CD8-positive, alpha-beta memory T cell (primary cell): Measurements from ENCODE around the gene WHRN. TPM values are rescaled to one million over a fixed set of nuclear protein-coding genes. Genes with fewer than 3 reads are reported as not detected.
A peak's percentile ranks its signal among the peaks of the same experiment; 100 is the strongest.

Experiments
- CTCF ChIA-PET: fragments of 350-600 bp; sonication (Branson Sonifier 250); formaldehyde crosslinking; loops from one replicate; lab custom pipeline; 2021; ENCODE audit warnings: antibody characterized with exemption; lab: Charles Lee
- POLR2A ChIA-PET: fragments of 350-600 bp; sonication (Branson Sonifier 250); formaldehyde crosslinking; loops from one replicate; lab custom pipeline; 2021; ENCODE audit warnings: antibody characterized with exemption; lab: Charles Lee
- DNase-seq, 5 donors: peaks; one replicate each; pipeline versions ENCODE4 v3.0.0 to v3.0.0-alpha.2; 2020 to 2022; ENCODE audit warnings: mixed read lengths in 1 of 5
- H3K27ac ChIP-seq: one replicate; pipeline ENCODE4 v1.7.0; 2013; ENCODE audit warnings: low read depth, mild to moderate bottlenecking, low read length, moderate library complexity
- H3K27me3 ChIP-seq: 2 replicates; pipeline ENCODE4 v1.7.0; 2013; ENCODE audit warnings: low read length, mild to moderate bottlenecking; ENCODE audit not compliant: insufficient read depth, poor library complexity, severe bottlenecking
- H3K36me3 ChIP-seq: 2 replicates; pipeline ENCODE4 v1.7.0; 2013; ENCODE audit warnings: mild to moderate bottlenecking, low read length, moderate library complexity; ENCODE audit not compliant: insufficient read depth
- H3K4me1 ChIP-seq: 2 replicates; pipeline ENCODE4 v1.7.0; 2013; ENCODE audit warnings: mild to moderate bottlenecking, low read length, moderate library complexity; ENCODE audit not compliant: insufficient read depth
- H3K4me3 ChIP-seq: 2 replicates; pipeline ENCODE4 v1.7.0; 2013; ENCODE audit warnings: mild to moderate bottlenecking, low read length
- H3K9me3 ChIP-seq: 2 replicates; pipeline ENCODE4 v1.7.0; 2013; ENCODE audit warnings: mild to moderate bottlenecking, low read length
- H3K27ac Mint-ChIP-seq, 8 donors: one replicate each; pipeline ENCODE4 v1.8.0; 2020 to 2021; ENCODE audit warnings: mixed read lengths in 8 of 8, mild to moderate bottlenecking in 6 of 8, inconsistent platforms in 3 of 8, moderate library complexity in 3 of 8
- H3K27me3 Mint-ChIP-seq, 2 donors: one replicate each; pipeline ENCODE4 v1.8.0; 2020 to 2021; ENCODE audit warnings: mixed read lengths in 2 of 2, mild to moderate bottlenecking in 1 of 2, moderate library complexity in 1 of 2
- H3K36me3 Mint-ChIP-seq, 3 donors: one replicate each; pipeline ENCODE4 v1.8.0; 2020 to 2021; ENCODE audit warnings: mixed read lengths in 3 of 3, inconsistent platforms in 1 of 3, mild to moderate bottlenecking in 1 of 3
- H3K4me1 Mint-ChIP-seq, 3 donors: one replicate each; pipeline ENCODE4 v1.8.0; 2020 to 2021; ENCODE audit warnings: mixed read lengths in 3 of 3, inconsistent platforms in 1 of 3, mild to moderate bottlenecking in 1 of 3
- H3K4me3 Mint-ChIP-seq, 7 donors: one replicate each; pipeline ENCODE4 v1.8.0; 2020 to 2021; ENCODE audit warnings: mixed read lengths in 7 of 7, mild to moderate bottlenecking in 6 of 7, moderate library complexity in 4 of 7, inconsistent platforms in 2 of 7
- H3K9me3 Mint-ChIP-seq, 5 donors: one replicate each; pipeline ENCODE4 v1.8.0; 2020 to 2022; ENCODE audit warnings: mixed read lengths in 5 of 5, mild to moderate bottlenecking in 3 of 5, moderate library complexity in 2 of 5, inconsistent platforms in 1 of 5
- polyA plus RNA-seq: library from polyadenylated mRNA; unstranded; fragments of 300-500 nt; fragmentation: Illumina TruSeq; gene quantifications from one replicate; pipeline ENCODE4 v1.2.3, GENCODE V29; 2021
- total RNA-seq, 2 experiments: library from RNA; stranded (reverse); gene quantifications; one replicate each; pipeline ENCODE4 v1.2.3, GENCODE V29; 2021

The WHRN gene
- total and polyA plus RNA-seq, 3 experiments from 2014 or later: 5.5 to 9.0 (median 8.6) TPM

GRCh38 chr9:114487607-114488300 lies 17.5 kb downstream of the WHRN start:
- Histone ChIP-seq H3K27ac (no peak overlapping the region), H3K9me3 (no peaks in the 10 kb centered on the region), H3K4me1 (peaks cover 11% of the 10 kb centered on the region), H3K4me3 (no peak overlapping the region), H3K27me3 (no peaks in the 10 kb centered on the region), H3K36me3 (no peaks in the 10 kb centered on the region)
- Mint-ChIP-seq H3K9me3 (no peaks in the 10 kb centered on the region), H3K36me3 (peaks cover 2 to 4% (median 2%) of the 10 kb centered on the region in 3 donors), H3K4me1 (peaks cover 24 to 33% (median 26%) of the 10 kb centered on the region in 3 donors), H3K27ac (peak overlapping the region in 3 of 8 donors; percentile 7 to 25 (median 12)), H3K27me3 (peaks cover 0 to 2% of the 10 kb centered on the region in 2 donors), H3K4me3 (no peak overlapping the region)
- ChIA-PET POLR2A (interaction anchor here (0.7 to 1.0 kb wide), 2 partner anchors 10 to 12 kb away, joined by 3 to 4 read pairs; no protein-coding TSS in a partner anchor), CTCF (interaction anchor here (0.8 to 5.1 kb wide), 17 partner anchors 10 to 170 kb away, joined by 3 to 54 read pairs (median 4); partner anchors contain the start of gene WHRN)
- DNase-seq: peak; percentile 16 to 75 (median 61)

DNA sequence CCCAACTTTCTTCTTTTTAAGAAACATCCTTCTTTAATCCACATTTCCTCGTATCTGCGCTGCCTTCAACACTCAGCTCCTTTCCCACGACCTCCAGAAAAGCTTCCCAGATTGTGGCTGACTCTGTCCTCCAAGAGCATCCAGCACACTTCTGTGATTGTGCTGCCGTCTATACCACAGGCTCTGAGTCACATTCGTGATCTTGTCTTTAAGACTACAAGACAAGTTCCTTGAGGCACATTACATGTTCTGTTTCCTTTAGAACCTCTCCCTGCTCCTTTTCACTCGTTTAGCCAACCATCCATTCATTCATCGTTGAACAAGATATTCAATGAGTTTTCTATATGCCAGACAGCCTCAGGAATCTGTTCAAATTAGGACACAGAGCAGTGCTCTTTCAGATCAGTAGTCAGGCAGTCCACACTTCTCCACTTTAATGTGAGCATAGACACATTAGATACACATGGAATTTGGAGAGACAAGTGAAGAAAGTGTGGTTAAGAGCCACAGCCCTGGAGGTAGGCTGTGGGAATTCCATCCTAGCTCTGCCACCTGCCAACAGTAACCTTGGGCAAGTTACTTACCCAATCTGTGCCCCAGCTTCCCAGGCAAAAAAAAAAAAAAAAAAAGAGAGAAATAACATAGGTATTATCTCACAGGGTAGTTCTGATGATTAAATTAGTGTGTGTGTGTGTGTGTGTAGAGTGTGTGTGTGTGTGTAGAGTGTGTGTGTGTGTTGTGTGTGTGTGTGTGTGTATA lies 18.9 kb downstream of the WHRN start:
- ChIA-PET CTCF (interaction anchor here (0.9 to 5.1 kb wide), 12 partner anchors 11 to 167 kb away, joined by 3 to 54 read pairs (median 9); partner anchors contain the start of gene WHRN), POLR2A (interaction anchor here (0.6 to 1.6 kb wide), 5 partner anchors 11 to 112 kb away, joined by 3 to 7 read pairs (median 4); no protein-coding TSS in a partner anchor)
- H3K27ac ChIP-seq: no peak overlapping the region
- no peaks in the 10 kb centered on the region for H3K36me3 ChIP-seq
- no peaks in the 10 kb centered on the region for H3K9me3 Mint-ChIP-seq
- H3K27ac Mint-ChIP-seq: peak overlapping the region in 6 of 8 donors; percentile 1 to 86 (median 44)
- peaks cover 4% of the 10 kb centered on the region in 2 donors for H3K27me3 Mint-ChIP-seq
- no peaks in the 10 kb centered on the region for H3K9me3 ChIP-seq
- H3K4me3 Mint-ChIP-seq: no peak overlapping the region
- H3K4me3 ChIP-seq: no peak overlapping the region
- H3K36me3 Mint-ChIP-seq: peaks cover 0 to 3% (median 2%) of the 10 kb centered on the region in 3 donors
- H3K4me1 ChIP-seq: peaks cover 11% of the 10 kb centered on the region
- peaks cover 24 to 45% (median 30%) of the 10 kb centered on the region in 3 donors for H3K4me1 Mint-ChIP-seq
- no peak for DNase-seq
- no peaks in the 10 kb centered on the region for H3K27me3 ChIP-seq

DNA sequence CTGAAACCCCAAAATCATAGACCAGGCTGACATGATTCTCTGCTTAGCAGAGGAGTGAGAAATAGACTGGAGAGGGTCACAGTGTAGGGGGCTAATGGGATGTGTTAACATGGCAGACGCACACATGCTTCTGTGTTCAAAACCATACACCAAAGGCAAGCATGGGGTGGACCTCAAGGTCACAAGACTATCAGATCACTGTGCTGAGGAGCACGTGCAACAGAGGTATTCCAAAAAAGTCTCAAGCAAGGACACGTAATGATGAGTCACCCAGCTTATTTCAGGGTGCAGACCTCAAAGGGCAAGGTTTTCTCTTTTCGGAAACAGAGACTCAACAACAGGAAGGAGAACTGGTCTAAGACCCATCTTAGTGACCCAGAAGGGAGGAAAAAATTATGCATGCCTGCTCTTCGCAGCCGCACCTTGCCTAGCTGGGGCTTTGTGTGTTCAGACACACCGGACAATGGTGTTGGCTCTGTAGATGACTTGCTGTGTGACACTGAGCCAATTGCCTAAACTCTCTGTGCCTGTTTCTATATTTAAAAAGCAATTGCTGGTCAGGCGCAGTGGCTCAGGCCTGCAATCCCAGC lies 20.3 kb downstream of the WHRN start:
- H3K4me3 ChIP-seq: no peak overlapping the region
- Mint-ChIP-seq H3K36me3 (peaks cover 0 to 3% (median 2%) of the 10 kb centered on the region in 3 donors), H3K4me1 (peaks cover 29 to 57% (median 36%) of the 10 kb centered on the region in 3 donors), H3K27ac (peak overlapping the region; percentile 30 to 88 (median 76)), H3K9me3 (no peaks in the 10 kb centered on the region), H3K4me3 (peak overlapping the region in 4 of 7 donors; percentile 46 to 58 (median 50)), H3K27me3 (peaks cover 2 to 4% of the 10 kb centered on the region in 2 donors)
- peaks cover 11% of the 10 kb centered on the region for H3K4me1 ChIP-seq
- H3K36me3 ChIP-seq: no peaks in the 10 kb centered on the region
- H3K27me3 ChIP-seq: no peaks in the 10 kb centered on the region
- H3K27ac ChIP-seq: no peak overlapping the region
- peak in 2 of 5 donors; percentile 39 to 69 for DNase-seq
- POLR2A ChIA-PET: interaction anchor here (1.0 to 1.6 kb wide), 4 partner anchors 13 to 108 kb away, joined by 3 to 7 read pairs (median 3); no protein-coding TSS in a partner anchor
- CTCF ChIA-PET: interaction anchor here (1.3 to 5.1 kb wide), 6 partner anchors 13 to 169 kb away, joined by 5 to 54 read pairs (median 8); partner anchors contain the start of gene WHRN
- no peaks in the 10 kb centered on the region for H3K9me3 ChIP-seq

DNA sequence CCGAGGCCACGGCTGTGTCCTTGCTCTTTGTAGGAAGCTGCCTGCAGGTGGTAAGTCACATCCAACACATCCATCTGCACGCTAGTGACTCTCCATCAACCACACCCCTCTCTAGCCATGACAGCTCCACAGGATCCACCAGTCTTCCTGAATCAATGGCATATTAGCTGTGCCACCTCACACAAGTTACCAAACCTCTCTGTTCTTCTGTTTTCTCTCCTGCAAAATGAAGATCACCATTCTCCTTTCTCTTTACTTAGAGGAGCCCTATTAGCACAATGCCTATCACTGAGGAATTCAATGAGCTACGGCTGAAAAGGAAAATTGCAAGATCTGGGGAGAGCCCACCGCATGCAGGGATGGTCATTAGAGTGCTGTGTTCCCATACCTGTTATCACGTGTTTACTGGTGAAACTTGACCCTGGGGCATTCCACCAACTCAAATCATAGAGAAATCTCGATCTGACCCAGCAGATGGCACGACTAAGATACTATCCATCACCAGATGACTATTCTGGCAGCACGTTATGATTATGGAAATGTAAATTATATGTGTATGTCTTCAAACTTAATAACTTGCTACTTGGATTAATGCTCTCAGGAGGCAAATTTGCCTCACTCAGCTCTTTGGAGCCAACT lies 20.9 kb downstream of the WHRN start:
- Histone ChIP-seq H3K4me1 (peaks cover 11% of the 10 kb centered on the region), H3K27ac (no peak overlapping the region), H3K4me3 (no peak overlapping the region), H3K9me3 (no peaks in the 10 kb centered on the region), H3K36me3 (no peaks in the 10 kb centered on the region), H3K27me3 (no peaks in the 10 kb centered on the region)
- Mint-ChIP-seq H3K4me1 (peaks cover 29 to 59% (median 36%) of the 10 kb centered on the region in 3 donors), H3K27ac (peak overlapping the region in 7 of 8 donors; percentile 45 to 88 (median 84)), H3K4me3 (peak overlapping the region in 1 of 7 donors; percentile 20), H3K36me3 (peaks cover 0 to 3% (median 2%) of the 10 kb centered on the region in 3 donors), H3K9me3 (no peaks in the 10 kb centered on the region), H3K27me3 (peaks cover 2 to 4% of the 10 kb centered on the region in 2 donors)
- ChIA-PET POLR2A (interaction anchor here (1.3 to 1.6 kb wide), 2 partner anchors 18 to 33 kb away, joined by 3 to 7 read pairs; no protein-coding TSS in a partner anchor), CTCF (interaction anchor here (0.7 to 5.1 kb wide), 8 partner anchors 13 to 170 kb away, joined by 3 to 54 read pairs (median 6); partner anchors contain the start of gene WHRN)
- no peak for DNase-seq

DNA sequence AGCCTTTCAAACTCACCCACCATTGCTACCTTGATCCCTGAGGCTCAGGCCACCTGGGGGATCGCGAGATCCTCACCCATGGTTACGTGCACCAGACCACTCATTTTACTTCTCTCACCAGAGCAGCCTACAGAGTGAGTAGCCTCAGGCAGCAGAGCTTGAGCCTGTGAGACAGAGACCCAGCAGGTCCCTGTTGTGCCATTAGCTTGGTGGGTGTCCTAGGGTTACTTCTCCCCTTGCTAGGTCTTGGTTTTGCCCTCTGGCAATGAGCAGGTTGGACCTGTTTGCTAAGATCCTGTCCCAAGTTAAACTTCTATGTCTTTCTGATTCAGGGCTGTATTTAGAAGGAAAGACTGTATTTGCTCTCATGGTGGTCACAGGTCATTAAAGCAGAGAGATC lies 21.8 kb downstream of the WHRN start:
- Mint-ChIP-seq H3K27ac (peak overlapping the region in 3 of 8 donors; percentile 6 to 67 (median 26)), H3K27me3 (peaks cover 2 to 4% of the 10 kb centered on the region in 2 donors), H3K9me3 (no peaks in the 10 kb centered on the region), H3K4me1 (peaks cover 29 to 59% (median 34%) of the 10 kb centered on the region in 3 donors), H3K36me3 (peaks cover 0 to 3% (median 2%) of the 10 kb centered on the region in 3 donors), H3K4me3 (peak overlapping the region in 1 of 7 donors; percentile 8)
- Histone ChIP-seq H3K9me3 (no peaks in the 10 kb centered on the region), H3K36me3 (no peaks in the 10 kb centered on the region), H3K4me3 (no peak overlapping the region), H3K27me3 (no peaks in the 10 kb centered on the region), H3K4me1 (peaks cover 11% of the 10 kb centered on the region), H3K27ac (no peak overlapping the region)
- ChIA-PET POLR2A (no interaction called here), CTCF (interaction anchor here (0.7 to 2.7 kb wide), 5 partner anchors 16 to 170 kb away, joined by 3 to 9 read pairs (median 3); no protein-coding TSS in a partner anchor)
- DNase-seq: no peak

DNA sequence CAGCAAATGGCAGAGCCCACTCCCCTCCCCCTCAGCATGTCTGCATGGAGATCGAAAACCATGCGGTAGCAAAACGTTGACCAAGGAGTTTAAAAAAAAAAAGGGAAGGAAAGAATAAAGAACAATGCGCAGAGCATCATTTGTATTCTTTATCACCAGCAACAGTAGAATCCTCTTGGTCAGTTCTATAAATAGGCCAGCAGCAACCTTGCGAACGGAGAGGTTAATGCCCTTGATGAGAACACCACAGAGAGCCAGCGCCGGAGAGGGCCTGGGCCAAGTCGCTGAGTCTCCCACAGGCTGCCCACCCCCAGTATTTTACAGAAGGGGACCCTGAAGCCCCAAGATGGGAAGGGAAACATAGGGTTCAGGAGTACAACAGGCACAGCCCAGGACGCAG lies 22.7 kb downstream of the WHRN start:
- H3K9me3 Mint-ChIP-seq: no peaks in the 10 kb centered on the region
- ChIA-PET CTCF (interaction anchor here (0.9 kb wide), 1 partner anchor 171 kb away, joined by 3 read pairs; no protein-coding TSS in a partner anchor), POLR2A (no interaction called here)
- DNase-seq: no peak
- peaks cover 0 to 8% (median 2%) of the 10 kb centered on the region in 3 donors for H3K36me3 Mint-ChIP-seq
- no peak overlapping the region for H3K4me3 Mint-ChIP-seq
- Histone ChIP-seq H3K36me3 (no peaks in the 10 kb centered on the region), H3K4me3 (no peak overlapping the region), H3K27ac (no peak overlapping the region), H3K4me1 (peaks cover 11% of the 10 kb centered on the region), H3K9me3 (no peaks in the 10 kb centered on the region), H3K27me3 (no peaks in the 10 kb centered on the region)
- peaks cover 2 to 4% of the 10 kb centered on the region in 2 donors for H3K27me3 Mint-ChIP-seq
- H3K27ac Mint-ChIP-seq: peak overlapping the region in 4 of 8 donors; percentile 4 to 67 (median 21)
- peaks cover 28 to 59% (median 33%) of the 10 kb centered on the region in 3 donors for H3K4me1 Mint-ChIP-seq

DNA sequence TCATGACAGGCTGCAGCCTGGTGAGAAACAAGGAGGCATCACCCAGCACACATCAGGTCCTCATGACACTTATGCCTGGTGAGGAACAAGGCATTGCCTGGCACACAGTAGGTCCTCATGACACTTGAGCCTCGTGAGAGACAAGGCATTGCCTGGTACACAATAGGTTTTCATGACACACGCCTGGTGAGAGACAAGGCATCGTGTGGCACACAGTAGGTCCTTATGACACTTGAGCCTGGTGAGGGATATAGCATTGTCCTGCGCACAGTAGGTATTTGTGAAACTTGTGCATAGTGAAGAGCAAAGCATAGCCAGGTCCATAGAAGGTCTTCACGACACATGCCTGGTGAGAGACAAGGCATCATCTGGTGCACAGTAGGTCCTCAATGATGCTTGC lies 23.5 kb downstream of the WHRN start:
- Histone ChIP-seq H3K27me3 (no peaks in the 10 kb centered on the region), H3K36me3 (no peaks in the 10 kb centered on the region), H3K4me3 (no peak overlapping the region), H3K27ac (no peak overlapping the region), H3K9me3 (no peaks in the 10 kb centered on the region), H3K4me1 (peaks cover 11% of the 10 kb centered on the region)
- peaks cover 0 to 12% (median 2%) of the 10 kb centered on the region in 3 donors for H3K36me3 Mint-ChIP-seq
- peak in 1 of 5 donors; percentile 17 for DNase-seq
- no peak overlapping the region for H3K4me3 Mint-ChIP-seq
- peaks cover 25 to 56% (median 29%) of the 10 kb centered on the region in 3 donors for H3K4me1 Mint-ChIP-seq
- ChIA-PET POLR2A (no interaction called here), CTCF (no interaction called here)
- H3K27me3 Mint-ChIP-seq: peaks cover 2 to 4% of the 10 kb centered on the region in 2 donors
- H3K27ac Mint-ChIP-seq: peak overlapping the region in 6 of 8 donors; percentile 4 to 82 (median 63)
- no peaks in the 10 kb centered on the region for H3K9me3 Mint-ChIP-seq
